CD4-positive, alpha-beta T cell treated with Interleukin-10 for 1 hour (primary cell): ENCODE results near the gene IPO4.

ENCODE experiments used
- DNase-seq: peaks from one replicate; pipeline ENCODE4 v3.0.0-alpha.2; 2020

Gene IPO4

DNA sequence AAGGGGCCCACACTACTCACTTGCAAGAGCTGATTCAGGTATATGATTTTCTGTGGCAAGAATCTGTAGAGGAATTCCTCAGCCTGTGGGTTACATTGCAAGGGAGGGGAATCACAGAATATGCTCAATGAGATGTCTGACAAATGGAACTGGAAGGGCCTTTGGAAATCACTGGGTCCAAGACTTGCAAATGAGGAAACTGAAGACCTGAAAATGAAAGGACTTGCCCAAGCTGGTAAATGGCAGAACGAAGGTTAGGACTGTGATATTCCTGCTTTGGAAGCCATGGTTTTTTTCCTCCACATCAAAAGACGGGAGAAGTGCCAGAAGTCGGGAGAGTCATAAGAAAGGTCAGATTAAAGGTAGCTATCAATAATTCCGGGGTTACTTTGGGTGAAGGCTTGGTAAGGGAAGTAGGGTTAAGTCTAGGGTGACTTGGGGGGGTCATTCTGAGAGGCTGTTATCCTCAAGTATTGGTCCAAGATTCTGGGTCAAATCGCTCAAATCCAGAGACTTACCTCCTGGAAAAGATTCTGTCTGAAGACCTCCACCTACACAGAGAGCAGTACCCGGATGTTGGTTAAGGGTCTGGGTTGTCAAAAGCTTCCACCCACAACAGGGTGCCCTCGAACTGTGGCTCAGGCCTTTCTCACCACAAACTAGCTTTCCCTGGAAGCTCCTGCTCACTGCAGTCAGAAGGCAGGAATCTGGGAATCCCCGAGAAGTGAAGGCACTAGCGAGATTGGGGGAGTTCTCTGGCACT, 42.7 kb downstream of the IPO4 start:
- DNase-seq = no peak

DNA sequence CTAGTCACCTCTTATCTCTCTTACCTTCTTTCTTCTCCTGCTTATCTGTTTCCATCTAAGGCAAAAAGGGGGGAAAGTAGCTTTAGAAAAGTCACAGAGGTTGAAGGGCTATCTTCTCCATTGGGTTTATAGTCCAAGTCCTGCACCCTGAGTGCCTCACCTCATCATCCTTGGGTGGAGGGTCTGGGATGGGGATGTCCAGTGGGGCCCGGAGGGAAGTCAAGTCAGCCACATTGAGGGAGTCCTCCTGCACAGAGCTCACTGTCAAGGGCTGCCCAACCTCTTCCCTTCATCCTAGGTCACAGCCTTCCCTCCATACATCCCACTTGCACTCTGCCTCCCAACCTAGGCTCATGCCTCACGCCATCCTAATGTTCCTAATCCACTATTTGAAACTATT, 43.4 kb downstream of the IPO4 start:
- no peak for DNase-seq

DNA sequence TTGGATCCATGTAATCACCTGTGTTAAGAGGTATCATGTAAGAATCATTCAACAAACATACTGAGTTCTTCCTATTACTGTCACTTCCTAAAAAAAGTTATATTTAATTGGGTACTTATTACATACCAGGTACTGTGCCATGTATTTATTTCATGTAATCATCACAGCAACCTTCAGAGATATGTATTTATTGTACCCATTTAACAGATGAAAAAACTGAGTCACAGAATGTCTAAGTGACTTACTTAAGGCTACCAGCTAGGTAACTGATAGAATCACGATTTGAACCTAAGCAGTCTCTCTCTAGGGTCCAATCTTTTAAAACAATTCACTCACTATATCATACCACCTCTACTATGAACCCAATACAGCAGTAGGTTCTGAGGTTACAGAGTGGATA, 44.2 kb downstream of the IPO4 start:
- DNase-seq = no peak

DNA sequence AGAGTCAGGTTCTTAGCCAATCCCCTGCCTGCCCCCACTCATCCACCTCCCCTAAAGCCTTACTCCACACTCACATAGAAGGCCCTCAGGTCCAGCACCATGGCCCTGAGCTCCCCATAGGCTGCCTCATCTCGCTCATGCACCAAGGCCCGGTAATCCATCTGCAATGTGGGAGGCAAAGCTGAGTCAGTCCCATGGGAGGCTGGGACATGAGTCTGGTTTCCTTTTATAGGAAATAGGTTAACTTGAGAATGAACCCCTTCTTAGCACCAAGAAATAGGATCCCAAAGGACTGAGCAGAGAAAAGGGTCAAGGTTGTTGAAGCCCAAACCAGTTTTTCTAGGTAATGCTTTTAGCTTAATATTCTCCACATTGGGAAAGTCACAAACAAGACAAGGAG, 45.1 kb downstream of the IPO4 start:
- DNase-seq = no peak

DNA sequence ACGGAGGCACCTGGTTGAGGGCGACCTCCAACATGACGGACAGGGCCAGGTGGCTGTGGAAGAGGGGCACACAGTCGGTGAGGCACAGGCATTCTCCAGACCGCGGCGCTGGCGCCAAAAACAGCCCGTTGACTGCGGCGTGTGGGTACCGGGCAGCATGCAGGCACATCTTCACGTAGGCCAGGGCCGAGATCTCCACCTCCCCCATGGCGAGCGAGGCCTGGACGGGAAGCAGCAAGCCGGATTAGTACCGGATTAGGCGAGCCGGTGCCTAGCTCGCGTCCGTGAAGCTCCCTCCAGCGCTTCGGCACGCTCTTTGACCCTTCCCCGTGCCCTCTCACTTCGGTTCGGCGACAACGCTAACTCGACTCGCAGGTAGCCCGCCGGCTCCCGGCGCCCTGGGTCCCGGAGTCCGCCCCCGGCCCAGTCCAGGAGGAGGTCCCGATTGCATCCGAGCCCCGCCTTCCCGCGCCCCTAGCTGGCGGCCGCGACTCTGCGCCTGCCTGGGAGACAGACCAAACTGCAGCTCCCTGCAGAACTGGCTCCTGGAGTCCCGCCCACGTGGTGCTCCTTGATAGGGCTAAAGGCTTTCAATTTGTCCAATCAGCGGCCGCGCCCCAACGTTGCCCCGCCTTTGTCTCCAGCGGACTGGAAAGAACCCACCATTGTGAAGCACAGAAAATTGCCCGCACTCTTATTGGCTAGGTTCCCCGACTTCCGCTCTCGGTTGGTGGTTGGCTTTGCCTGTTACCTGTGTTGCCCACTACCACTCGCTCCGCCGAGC, 47.3 kb downstream of the IPO4 start, which contains the start of gene EMC9:
EMC9 (minus strand) TSS at position 495 of the 784 bp plus-strand sequence; CDS start at position 208, 287 bp downstream.
- peak; percentile 100 for DNase-seq

DNA sequence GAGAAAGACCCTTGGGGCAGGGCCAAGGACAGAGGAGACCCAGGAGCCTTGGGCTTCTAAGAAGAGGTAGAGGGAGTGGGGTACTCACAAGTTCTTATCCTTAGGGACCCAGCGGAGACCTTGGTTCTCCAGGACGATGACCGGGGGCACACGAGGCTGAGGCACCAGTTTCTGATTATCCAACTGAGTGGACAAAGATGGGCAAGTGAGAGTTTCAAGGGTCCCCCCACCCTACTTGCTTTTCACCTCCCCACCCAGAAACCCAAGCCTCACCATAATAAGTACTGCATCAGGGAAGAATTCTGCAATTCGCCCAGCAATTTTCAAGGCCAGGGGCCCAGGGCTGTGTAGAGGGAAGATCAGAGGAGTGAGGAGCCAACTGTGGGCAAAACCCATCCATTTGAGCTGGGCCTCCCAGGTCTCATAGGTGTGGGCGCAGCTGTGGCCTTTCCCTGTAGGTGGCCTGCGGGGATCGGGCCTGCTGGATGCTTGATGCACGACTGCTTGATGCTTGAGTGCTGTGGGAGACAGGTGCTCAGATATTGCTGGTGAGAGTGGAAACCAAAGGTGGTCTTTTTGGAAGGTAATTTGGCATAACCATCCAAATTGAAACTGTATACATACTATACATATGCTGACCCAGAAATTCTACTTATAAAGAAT, 49.2 kb downstream of the IPO4 start:
- DNase-seq = peak; percentile 32

DNA sequence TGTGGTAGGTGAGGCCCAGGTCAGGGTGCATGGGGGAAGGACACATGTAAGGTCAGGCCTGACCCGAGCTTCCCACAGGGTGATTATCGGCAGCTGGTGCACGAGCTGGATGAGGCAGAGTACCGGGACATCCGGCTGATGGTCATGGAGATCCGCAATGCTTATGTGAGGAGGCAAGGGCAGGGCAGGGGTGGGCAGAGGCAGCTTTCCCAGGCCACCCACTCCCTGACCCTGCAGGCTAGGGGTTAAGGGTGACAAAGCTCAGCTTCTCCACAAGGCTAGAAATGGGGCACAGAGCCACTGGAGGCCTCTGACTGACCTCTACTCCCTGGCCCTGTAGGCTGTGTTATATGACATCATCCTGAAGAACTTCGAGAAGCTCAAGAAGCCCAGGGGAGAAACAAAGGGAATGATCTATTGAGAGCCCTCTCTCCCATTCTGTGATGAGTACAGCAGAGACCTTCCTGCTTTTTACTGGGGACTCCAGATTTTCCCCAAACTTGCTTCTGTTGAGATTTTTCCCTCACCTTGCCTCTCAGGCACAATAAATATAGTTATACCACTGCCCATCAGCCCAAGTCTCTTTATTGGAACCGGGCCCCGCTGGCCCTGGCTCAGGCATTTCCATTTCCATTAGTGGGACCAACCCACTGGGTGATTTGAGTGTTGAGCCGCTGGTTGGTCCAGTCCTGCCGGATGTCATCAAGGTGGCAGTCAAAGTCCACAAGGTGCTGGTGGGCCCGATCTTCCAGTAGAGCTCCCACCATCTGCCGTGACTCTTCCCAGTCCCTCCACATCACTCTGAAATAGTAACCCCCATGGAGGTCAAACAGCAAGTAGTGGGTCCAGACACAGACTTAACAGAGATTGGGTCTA, 50.0 kb downstream of the IPO4 start:
- DNase-seq = no peak

DNA sequence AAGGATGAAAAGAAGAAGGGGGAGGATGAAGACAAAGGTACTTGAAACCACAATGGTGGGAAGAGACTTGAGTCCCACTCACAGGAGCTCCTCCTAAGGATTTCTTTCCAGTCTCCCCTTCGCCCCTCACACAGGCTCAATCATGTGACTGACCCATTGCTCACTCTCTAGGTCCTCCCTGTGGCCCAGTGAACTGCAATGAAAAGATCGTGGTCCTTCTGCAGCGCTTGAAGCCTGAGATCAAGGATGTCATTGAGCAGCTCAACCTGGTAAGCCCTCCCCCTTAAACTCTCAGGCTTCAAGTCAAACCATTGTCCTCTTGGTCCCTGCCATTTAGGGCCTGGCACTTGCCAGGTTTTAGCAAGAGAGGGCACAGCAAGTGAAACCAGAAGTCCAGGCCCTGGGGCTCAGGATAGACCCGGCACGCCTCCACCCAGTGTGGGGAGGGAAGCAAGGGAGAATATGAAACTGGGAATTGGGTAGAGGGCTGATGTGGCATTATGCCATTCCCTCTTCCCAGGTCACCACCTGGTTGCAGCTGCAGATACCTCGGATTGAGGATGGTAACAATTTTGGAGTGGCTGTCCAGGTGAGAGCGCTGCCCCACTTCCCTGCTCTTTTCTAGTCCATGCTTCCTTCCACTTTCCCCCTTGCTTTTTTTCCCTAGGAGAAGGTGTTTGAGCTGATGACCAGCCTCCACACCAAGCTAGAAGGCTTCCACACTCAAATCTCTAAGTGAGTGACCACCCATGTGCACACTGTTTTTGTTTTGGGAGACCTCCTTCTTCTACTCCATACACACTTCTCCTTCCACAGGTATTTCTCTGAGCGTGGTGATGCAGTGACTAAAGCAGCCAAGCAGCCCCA, 50.9 kb downstream of the IPO4 start:
- DNase-seq = no peak

DNA sequence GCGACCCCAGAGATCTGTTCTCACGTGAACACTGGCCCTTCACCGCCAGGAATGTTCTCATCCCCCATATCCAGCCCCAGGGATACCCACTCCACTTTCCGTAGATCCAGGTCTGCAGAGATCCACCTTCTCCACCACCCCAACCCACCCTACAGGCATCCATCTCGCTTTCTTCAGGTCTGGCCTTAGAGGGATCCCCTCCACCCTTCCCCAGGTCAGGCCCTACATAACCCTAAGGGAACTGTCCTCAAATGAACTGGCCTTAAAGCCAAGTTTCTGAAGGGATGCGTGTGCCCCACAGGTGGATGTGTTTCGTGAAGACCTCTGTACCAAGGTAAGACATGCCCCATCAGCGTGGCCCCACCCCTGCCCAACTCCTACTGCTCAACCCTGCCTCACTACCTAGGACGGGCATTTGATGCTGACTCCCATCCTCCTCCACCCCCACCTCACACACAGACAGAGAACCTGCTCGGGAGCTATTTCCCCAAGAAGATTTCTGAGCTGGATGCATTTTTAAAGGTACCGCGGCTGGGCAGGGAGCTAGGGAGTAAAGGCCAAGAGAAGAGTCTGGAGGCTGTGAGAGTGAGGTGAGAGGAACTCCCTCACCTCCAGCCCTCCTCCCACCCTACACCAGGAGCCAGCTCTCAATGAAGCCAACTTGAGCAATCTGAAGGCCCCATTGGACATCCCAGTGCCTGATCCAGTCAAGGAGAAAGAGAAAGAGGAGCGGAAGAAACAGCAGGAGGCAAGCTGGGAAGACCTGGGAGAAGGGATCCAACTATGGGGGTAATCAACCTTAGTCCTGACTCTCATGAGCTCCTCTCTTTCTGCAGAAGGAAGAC, 51.7 kb downstream of the IPO4 start:
- peak; percentile 9 for DNase-seq

DNA sequence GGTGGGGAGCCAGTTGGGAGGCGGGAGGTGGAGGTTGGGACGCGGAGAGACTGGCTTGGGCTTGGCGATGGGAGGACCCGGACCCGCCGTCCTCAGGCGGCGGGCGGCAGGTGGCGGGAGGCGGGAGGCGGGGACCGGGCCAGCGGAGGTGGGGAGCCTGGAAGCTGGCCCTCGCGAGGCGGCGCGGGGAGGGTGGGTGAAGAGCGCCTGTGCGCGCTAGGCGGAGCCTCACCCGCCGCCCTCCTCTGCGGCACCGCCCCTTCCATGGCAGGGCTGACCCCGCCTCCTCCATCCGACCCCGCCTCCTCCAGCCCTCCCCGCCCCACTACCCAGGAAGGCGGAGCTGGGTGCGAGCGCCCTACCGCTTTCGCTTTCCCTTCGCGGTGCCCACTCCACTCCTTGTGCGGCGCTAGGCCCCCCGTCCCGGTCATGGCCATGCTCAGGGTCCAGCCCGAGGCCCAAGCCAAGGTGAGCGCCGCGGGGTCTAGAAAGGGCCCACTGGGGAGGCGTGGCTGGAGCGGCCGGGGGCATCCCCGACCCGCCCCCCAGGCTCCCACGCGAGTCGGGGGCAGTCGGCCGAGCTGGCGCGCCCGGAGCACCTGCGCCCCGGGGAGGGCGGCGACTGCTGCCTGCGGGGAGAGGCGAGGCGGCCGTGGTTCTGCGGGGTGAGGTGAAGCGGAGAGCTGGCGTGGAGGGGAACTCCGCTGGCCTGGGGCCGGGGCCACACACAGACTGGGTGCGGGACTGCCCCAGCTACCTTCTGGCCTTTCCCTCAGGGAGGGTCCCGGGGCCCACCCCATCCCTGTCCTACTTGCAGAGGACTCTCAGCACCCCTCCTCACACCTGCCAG, 52.6 kb downstream of the IPO4 start, which contains the start of gene PSME1:
PSME1 (plus strand) TSS at position 361 of the 850 bp plus-strand sequence; CDS start at position 430, 69 bp downstream.
- peak; percentile 96 for DNase-seq

DNA sequence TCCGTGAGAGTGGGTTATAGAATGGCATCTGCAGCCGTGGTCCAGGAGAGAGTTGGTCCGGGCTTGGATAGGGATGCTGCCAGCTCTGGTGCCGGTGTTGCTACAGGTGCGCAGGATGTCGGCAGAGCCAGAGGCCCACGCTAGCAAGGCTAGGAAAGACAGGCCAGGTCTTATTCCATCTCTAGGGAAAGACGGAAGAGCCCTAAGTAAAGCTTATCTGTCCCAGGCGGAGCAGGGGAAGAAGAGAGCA, 53.1 kb downstream of the IPO4 start:
- DNase-seq = no peak

DNA sequence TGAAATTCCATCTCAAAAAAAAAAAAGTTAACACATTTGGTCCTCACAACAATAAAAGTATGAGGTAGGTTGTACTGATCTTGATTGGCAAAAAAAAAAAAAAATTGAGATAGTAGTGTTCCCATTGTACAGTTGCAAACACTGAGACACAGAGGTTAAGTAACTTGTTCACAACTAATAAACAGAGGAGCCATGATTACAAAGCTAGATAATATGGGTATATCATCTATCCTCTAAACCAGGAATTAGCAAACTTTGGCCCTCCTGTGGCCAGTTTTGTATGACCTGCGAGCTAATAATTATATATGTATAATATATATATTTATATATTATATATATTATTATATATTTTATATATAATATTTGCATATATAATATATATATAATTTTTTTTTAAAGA, 54.9 kb downstream of the IPO4 start:
- no peak for DNase-seq

DNA sequence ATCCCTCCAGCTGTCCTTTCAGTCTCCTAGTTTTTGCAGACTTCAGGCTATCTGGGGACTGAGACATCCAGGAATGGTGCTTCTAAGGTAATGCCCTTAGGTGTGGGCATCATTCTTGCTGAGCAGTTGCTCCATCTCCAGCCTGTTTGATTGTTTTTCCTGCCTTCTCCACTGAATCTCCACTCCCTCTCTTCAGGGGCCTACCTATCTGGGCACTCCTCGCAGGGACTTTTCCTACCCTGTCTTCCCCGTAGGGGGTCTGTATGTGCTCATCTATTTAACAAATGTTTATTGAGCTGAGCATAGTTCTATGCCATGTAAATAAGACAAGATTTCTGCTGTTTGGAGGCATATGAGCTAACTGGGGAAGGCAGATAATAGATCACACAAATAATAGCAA, 55.6 kb downstream of the IPO4 start:
- no peak for DNase-seq

DNA sequence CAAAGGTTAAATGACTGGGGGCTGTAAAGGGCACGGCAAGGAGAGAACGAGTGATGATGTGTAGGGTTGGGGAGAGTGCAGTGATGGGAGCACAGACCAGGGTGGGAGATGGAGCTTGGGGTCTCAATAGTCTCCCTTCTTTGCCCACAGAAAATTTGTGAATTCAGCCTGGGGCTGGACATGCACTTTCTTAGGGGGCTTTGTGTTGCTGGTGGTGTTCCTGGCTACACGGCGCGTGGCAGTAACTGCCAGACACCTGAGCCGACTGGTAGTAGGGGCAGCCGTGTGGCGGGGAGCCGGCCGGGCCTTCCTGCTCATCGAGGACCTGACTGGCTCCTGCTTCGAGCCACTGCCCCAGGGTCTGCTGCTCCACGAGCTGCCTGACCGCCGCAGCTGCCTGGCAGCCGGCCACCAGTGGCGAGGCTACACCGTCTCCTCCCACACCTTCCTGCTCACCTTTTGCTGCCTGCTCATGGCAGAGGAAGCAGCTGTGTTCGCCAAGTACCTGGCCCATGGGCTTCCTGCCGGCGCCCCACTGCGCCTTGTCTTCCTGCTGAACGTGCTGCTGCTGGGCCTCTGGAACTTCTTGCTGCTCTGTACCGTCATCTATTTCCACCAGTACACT, 56.4 kb downstream of the IPO4 start:
- DNase-seq = peak; percentile 31

DNA sequence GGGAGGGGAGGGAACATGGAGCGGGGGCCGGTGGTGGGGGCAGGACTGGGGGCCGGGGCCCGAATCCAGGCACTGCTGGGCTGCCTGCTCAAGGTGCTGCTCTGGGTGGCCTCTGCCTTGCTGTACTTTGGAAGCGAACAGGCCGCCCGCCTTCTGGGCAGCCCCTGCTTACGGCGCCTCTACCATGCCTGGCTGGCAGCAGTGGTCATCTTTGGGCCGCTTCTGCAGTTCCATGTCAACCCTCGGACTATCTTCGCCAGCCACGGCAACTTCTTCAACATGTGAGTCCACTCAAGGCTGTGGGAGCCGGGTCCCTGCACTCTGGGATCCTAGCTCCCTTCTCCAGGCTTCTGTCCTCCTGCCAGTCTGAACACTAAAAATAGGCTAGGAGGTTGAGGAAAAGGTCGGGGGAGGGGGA, 57.1 kb downstream of the IPO4 start:
- DNase-seq = no peak

DNA sequence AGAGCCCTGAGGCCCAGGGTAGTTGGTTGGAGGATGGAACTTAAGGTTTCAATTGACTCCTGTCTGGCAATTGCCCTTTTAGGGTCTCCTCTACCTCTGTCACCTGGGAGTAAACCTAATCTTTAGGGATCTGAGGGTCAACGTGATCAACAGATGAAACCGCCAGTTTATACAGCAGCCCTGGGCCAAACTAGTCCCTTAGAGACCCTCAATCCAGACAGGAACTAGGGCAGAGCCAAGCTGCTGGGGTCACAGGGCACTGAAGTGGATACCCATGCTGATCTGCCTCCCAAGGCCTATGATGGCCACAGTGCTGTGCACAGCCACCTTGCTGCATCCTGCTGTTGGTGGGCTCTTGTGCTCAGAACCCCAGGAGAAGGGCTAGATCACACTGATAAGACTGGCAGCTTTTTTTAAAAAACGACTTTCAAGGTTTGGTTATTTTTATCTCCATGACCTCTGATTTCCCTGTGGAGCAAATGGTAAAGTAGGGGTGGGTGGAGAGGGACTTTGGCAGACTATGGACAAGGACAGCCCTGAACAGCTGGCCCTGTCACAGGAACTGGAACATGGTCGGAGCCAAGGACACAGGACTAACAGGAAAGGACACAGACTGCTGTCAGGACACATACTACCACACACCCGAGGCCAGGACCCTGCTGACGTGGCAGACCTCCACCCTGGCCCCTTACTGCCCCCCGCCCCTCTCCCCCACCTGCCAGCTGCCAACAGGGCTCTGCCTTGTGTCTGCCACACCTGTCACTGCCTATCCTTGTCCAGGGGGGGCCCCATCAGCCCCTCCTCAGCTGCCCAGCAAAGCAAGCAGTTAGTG, 57.7 kb downstream of the IPO4 start:
- DNase-seq = no peak

DNA sequence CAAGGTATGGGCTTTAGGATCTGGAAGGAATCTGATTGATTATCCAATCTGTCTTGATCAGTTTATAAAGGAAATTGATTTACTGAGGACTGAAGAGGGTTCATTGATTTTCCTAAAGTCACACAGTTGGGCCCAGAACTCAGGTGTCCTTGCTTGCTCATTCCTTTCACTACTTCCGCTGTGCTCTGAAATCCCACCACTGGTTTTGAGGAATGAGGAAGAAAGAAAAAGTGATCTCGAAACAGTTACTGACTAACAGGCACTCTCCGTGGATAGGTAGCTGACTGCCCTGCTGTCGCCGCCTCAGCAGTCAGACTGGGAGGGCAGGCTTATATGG, 58.3 kb downstream of the IPO4 start, which contains the start of gene FITM1:
FITM1 (plus strand) TSS at position 280 of the 337 bp plus-strand sequence. CDS start 905 bp downstream, outside the sequence.
- DNase-seq = no peak
